ENCODE results near the gene NRF1. TPM values are rescaled to one million over a fixed set of nuclear protein-coding genes. Genes with fewer than 3 reads are reported as not detected.

The NRF1 gene
- total RNA-seq, 1 donor from 2014 or later, result 16.0 TPM

DNA sequence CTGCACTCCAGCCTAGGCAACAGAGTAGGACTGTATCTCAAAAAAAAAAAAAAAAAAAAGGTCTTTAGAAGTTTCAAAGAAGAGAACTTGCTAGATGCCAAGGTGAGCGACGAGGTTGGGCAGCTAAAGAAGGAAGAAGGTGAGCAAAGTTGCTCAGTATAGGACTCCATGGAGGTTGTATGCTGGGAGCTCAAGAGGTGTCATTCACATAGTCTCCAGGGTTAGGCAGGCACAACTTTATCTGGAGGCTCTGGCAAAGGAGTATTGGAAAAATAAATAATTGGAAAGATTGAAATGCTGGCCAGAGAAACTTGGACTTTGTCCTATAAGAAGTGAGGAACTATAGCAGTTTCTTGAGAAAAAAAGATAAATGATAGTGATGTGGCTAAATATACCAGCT, 74.5 kb downstream of the NRF1 start:
- DNase-seq, result no peak

DNA sequence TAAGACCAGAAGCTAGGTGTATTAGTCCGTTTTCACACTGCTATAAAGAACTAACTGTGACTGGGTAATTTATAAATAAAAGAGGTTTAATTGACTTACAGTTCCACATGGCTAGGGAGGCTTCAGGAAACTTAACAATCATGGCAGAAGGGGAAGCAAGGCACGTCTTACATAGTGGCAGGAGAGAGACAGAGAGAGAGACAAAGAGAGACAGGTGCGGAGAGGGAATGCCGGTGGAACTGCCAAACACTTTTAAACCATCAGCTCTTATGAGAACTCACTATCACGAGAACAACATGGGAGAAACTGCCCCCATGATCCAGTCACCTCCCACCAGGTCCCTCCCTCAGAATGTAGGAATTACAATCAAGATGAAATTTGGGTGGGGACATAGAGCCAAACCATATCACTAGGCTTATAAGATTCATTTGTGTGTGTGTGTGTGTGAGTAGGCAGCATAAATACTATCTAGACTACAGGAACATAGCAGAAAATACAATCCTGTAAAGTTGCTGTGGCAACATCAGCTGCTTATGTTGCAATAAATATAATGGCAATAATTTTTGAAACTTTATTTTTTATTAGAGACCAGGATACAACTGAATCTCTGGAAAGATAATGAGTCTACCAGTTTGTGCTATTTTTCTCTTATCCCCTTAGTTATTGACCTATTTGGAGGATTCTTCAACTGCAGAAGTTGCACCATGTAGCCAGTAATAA, 77.1 kb downstream of the NRF1 start:
- no peak for DNase-seq

DNA sequence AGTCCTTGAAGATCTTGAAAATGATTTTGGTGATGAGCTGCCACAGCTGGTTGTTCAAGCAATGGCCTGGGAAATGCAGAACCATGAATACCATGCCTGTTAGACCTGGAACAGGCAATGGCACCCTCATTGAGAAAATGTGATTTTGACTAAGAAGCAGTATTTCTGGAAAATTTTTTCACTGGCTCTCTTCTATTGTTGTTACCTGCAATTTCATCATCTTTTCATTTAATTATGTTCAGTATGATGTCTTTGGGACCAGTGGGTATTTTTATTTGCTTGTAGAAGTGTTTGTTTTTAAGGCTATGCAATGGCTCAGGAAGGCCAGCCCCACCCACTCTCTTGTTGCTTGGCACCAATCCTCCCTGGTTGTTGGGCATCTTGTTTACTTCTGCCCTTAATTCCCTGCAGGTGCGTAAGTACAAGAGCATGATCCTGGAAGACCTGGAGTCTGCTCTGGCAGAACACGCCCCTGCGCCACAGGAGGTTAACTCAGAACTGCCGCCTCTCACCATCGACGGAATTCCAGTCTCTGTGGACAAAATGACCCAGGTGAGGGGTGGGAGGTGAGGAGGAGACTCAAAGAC, 78.6 kb downstream of the NRF1 start:
- no peak for DNase-seq

DNA sequence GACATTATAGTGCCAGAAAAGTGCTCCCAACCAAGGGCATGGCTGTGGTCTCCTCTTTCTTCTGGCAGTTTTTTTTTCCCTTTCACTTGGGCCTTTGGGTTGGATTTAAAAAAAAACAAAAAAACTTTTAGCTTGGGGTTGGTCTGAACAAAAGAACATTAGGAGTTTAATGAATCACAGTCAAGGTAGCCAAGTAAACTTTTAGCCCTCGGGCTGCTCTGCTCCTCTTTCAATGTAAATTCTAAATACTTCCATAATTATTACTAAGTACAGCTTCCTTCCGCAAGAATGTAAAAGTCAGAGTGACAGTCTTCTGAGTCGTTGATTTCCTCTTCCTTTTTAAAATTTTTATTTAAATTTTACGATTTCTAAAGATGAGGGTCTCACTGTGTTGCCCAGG, 79.2 kb downstream of the NRF1 start:
- no peak for DNase-seq

DNA sequence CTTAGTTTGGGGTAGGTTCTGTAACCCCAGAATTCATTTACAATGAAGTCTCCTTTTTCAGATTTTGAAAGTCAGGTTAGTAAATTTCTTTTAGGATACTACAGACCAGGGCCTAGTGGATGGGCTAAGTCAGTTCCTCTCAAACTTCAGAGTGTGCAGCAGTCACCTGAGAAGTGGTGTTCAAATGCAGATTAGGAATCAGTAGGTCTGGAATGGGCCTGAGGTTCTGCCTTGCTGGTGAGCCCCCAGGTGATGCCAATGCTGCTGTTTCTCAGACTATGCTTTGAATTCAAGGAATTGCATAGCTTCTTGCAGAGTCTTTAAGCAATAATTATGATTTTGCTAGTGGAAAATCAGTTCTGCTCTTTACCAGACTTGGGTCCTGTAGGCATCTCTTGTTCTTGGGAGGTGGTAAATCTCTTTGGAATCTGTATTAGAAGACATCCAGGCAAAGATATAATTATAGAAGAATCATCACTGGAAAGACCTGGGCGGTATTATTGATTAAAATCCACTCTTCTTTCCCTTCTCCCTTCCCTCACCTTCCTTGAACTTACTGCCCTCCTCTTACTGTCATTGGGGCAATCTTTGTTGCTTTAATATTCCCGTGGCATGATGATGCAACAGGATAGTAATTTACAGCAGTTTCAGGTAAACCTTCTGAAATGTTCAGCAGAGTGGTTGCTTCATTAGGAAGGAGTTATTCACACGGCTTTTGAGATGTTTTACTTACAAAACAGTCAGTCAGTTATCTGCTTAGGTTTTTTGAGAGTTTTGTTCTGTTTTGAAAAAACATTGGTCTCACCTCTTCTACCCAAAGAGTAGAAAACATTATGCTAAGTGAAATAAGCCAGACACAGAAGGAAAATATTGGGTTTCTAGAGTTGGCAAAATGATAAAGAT, 87.2 kb downstream of the NRF1 start:
- no peak for DNase-seq

DNA sequence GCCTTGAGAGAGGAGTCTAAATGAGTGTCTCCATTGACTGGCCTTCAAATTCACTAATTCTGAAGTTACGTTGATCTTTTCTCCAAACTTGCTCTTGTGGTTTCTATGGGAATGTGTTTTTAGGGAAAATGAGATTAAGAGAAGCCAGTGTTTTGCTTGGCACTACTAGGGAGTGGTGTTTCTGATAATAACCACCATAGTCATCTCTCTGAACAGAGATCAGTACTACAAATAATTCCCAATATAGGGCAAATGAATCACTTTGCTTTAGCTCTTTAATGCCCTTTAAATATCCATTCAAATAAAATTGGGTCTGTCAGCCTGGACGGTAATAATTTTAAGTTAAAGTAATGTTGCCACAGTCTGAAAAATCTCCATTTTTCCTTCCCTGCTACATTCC, 90.8 kb downstream of the NRF1 start:
- DNase-seq, result no peak

DNA sequence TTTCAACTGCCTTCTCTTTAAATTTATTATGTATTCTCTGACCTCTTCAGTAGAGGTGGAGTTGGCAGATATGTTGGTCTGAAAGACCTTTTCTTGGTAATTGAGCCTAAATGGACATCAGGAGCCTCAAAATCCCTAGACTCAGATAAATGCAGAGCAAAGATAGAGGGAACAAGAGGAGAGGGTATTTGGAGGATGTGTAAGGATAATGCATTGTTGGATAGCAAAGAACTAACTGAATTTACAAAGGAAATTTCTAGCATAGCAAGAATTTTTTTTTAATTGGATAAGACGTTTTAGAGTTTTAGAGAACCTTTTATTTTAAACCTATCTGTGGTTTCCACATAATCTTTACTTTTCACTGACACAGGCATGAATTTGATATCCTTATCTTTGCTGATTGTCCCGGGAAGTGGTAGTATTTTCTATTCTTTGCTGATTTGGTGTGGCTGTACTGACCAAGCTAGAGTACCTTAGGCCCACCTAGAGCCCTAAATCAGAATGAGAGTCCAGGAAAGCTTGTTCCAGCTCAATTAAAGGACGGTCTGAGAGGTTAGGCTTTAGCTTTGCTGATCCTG, 91.3 kb downstream of the NRF1 start:
- DNase-seq, result no peak

DNA sequence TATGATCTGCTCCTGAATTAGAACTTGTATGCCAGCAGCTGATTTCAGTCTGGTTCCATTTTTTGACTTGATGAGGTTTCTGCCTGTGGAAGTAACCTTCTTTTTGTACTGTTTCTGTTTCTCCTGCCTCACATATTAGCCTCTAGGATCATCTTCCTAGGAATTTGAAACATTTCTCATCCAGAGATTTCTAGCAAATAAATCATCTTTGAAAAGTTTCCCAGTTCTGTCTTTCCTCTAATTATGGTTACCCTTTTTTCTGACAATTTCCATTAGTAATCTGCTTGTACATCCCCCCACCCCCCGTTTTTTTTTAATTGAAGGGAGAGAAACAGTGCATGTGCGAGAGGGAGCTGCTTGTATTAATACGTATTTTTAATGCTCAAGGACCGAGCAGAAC, 92.2 kb downstream of the NRF1 start:
- DNase-seq, result no peak

DNA sequence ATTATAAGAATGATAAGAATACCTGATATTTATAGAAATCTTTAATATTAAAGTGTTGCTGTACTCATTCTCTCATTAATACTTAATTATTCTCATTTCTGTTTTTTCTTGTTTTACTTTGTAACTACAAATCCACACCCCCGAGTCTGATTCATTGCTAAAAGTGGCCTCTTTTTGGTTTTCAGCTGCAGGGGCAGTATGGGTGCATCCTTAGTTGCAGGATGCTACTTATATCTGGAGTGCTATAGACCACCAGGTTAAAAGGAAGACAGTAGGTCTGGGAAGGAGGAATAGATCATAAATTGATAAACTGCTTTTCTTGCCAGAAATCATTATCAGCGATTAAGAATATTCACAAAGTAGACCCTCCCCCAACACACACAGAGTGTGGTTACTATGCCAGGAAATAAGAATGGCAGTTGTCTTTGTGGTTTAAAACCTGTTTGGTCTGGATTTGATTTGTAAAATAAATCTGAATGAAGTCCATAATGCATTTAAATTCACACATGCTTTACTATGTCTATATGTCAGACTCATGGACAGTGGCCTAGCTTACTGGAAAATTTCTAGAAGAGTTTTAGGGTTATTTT, 96.5 kb downstream of the NRF1 start:
- no peak for DNase-seq

DNA sequence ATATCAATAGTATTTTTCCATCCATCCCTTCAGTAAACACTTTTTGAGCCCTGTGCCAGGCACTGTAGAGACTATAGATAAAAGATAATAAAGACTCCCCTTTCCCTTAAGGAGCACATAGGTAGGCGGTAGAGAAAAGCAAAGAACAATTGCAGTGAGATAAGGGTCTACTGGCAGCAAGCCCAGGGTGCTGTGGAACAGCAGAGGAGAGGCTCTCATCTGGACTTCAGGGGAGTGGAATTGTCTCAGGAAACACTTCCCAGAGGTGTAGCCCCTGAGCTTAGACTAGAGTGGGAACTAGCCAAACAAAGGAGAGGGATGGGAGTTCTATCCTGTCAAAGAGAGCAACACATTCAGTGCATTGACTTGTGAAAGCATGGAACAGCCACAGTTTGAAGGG, 102.0 kb downstream of the NRF1 start:
- DNase-seq, result no peak

DNA sequence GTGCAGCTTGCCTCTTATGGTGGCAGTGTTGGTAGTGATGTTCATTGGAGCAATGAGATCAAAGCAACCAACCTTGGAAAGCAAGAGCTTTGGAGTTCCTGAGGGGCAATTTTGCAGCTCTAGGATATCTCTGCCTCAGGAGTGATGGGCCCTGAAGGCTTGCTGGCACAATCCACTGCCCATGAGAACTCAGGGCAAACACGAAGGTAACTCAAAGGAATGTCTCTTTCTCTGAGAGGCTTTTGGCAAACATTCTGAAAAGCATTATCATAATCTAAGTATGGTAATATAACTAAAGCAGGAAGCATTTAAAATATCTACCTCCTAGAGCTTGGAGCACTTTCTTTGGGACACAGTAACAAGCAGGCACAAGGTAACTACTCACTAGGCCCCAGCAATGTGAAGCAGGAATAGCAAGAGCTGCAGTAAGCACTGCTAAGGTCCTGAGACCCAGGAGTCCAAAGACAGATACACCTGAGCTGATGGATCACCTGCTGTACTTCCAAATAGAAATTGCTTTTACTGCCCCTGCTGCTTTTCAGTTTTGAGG, 103.1 kb downstream of the NRF1 start:
- DNase-seq, result no peak

DNA sequence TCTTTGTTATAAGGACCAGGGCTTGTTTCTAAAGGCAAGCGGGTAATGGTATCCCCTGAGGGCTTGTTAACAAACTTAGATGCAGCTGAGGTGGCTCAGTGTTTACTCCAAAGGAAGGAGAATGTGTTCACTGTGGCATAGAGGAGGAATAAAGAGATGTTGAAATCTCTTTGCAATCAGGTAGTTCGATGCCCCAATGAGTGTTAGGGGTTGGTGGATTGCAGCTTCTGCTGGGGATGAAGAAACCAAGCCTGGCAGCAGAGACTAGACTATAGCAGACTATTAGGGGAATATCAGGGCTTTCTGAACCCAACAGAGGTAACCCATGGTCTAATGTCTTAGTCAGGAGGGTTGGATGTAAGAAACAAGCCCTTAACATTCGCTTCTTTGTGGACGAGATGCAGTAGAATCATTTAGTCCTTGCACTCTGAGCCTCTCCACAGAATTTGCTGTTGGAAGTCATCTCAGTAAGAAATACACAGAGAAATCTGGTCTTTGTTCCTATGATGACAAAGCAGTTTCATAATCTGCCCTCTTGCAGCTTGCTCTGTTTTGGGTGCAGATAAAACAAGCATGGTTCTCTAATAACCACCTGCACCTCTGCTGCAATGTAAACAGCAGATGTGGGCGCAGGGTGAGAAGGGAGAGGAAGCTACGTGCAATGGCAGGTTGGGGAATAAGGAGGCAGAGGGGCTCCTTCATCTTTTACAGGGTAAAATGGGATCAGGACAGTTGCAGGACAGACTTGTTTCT, 108.6 kb downstream of the NRF1 start:
- no peak for DNase-seq

DNA sequence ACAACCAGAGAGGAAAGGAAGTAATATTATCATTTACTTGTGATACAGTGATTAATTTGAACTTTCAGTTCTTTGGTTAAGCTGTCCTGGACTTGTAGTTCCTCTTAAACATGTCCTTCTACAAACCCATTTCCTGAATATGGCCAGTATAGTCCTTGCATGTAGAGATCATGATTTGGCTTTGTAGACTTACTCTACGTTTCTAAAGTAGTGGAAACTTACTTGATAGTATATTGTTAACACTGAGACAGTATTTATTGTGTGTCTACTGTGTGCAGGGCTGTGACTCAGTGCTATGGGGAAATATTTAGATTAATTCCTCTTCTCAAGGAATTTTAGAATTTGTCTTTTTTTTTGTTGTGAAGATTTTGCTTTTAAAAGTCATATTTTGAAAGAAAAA, 109.5 kb downstream of the NRF1 start:
- no peak for DNase-seq

DNA sequence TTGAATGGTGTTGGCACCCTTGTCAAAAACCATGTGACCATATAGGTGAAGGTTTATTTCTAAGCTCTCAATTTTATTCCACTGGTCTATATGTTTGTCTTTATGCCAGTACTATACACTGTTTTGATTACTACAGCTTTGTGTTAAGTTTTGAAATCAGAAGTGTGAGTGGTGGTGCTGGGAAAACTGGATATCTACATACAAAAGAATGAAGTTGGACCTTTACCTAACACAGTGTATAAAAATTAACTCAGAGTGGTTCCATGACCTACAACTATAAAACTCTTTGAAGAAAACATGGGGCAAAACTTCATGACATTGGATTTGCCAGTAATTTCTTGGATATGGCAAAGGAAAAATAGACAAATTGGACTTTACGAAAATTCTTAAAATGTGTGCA, 112.2 kb downstream of the NRF1 start:
- DNase-seq, result no peak

DNA sequence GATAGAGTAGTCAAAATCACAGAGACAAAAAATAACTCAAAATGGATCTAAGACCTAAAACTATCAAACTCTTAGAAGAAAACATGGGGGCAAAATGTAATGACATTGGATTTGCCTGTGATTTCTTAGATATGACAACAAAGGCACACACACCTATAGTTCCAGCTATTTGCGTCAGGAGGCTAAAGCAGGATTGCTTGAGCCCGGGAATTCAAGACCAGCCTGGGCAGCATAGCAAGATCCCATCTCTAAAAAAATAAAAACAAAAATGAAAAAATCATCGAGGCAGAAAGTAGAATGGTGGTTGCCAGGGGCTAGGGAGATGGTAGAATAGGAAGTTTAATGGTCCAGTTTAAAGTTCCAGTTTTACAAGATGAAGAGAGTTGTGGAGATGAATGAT, 113.3 kb downstream of the NRF1 start:
- DNase-seq, result no peak

DNA sequence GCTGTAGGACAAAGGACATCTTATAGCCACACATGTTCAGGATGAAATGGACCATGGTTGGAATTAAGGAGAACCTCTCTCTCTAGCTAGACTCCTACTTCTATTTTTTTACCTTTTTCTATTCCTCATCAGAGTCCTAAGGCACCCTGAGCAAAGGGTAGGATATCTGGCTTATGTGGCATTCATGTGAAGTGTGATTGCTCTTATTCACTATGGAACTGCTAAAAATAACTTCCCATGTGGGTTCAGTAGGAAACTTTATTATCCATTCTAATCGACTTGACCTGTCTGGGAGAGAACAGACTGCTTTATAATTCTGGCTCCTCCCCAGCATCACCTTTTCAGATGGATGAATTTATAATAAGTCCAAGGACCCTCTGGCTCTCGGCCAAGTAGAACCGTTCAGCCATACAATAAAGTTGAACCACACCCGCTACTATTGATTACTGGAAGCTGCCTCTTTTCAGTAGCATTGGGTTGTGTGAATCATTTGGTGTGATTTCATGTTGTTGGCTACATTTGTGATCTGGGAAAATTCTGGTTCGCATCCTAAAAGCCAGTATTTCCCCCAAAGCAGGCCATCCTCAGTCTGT, 117.5 kb downstream of the NRF1 start:
- DNase-seq, result no peak

DNA sequence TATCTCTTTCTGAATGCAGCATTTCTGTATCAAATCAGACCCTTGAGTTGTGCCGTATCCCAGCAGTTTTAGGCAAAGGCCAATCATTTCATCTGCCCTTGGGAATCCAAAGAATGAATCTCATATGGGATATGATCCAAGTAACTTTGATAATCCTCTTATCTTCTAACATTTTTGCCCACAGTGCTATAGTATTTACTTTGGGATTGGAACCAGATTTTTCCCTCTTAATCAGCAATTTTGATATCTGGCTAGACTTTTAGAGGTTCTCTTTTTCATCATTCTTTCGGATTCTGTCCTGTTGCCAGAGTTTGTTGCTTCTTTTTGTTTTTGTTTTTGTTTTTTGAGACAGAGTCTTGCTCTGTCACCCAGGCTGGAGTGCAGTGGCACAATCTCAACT, 118.0 kb downstream of the NRF1 start:
- DNase-seq, result no peak

DNA sequence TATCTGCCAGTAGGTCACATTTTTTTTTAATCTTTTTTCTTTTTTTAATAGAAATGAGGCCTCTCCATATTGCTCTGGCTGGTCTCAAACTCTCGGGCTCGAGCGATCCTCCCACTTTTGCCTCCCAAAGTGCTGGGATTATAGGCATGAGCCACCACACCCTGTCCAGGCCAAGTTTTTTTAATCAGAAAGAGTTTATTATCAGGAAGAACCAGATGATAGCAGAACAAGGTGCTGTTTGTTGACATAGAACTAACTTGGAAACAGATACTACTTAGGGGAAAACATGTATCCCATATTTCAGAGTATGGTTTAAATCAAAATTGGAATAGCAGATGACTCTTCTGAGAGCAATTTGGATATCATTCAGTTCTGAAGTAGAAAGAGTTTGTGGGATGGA, 118.6 kb downstream of the NRF1 start:
- DNase-seq, result no peak

DNA sequence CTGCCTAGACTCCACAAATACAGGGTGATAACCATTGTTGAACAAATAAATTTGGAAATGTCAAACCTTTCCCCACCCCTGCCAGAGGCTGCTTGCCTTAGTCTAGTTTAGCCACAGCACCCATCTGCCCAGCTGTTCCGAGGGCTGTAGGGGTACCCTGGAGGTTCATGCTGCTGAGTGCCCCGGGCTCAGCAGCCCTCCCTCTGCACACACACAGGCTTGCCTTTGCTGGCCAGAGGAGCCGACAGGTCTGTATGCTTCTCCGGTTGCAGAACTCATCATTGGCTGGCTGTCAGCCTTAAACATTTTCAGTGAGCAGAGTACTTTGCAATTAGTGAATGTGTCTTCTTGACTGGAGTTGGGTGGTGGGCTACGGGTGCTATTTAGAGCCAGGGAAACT, 122.9 kb downstream of the NRF1 start:
- no peak for DNase-seq

DNA sequence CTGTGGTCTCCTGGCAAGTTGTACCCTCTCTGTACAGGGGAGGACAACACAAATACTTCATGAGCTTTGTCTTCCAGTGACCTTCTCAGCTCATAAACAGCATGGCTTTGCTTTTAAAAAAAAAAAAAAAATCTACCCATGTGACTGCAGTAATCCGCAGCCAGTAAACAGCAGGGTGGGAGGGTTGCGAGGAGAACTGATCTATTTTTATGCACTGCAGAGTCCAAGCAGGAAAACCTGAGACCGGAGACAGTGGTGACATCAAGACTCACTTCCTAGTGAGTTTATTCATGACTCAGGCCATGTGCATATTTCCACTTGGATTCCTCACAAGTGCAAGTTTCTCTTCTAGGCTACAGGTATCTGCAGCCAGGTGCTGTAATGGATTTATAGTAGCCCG, 127.9 kb downstream of the NRF1 start:
- peak; percentile 6 for DNase-seq
